ENCODE data around the gene GINS3.
"Not testable (repeated sequence)": the region's sequence is repeated elsewhere in the genome, so short reads cannot be mapped to it uniquely, and the experiment has no call there.

Gene GINS3

GRCh38 chr16:58411736-58412614 is 19.7 kb downstream of the GINS3 start:
- Mint-ChIP-seq H3K4me1 (ENCODE audit: low read depth) (no peaks in the 10 kb centered on the region), H3K9me3 (ENCODE audit: low read depth) (no peaks in the 10 kb centered on the region), H3K27me3 (peaks cover 2% of the 10 kb centered on the region), H3K36me3 (no peaks in the 10 kb centered on the region), H3K4me3 (no peak overlapping the region), H3K27ac (no peak overlapping the region)

- H3K36me3 Mint-ChIP-seq; H3K4me1 Mint-ChIP-seq (ENCODE audit: low read depth); H3K27me3 Mint-ChIP-seq; H3K27ac Mint-ChIP-seq; H3K9me3 Mint-ChIP-seq (ENCODE audit: low read depth); H3K4me3 Mint-ChIP-seq: not testable (repeated sequence)
Measured at GRCh38 chr16:58412615-58412970, 20.3 kb downstream of the GINS3 start.

GRCh38 chr16:58413359-58413758 is 21.1 kb downstream of the GINS3 start:
- Mint-ChIP-seq H3K4me1 (ENCODE audit: low read depth) (no peaks in the 10 kb centered on the region), H3K27ac (no peak overlapping the region), H3K27me3 (peaks cover 2% of the 10 kb centered on the region), H3K36me3 (no peaks in the 10 kb centered on the region), H3K4me3 (no peak overlapping the region), H3K9me3 (ENCODE audit: low read depth) (no peaks in the 10 kb centered on the region)

DNA sequence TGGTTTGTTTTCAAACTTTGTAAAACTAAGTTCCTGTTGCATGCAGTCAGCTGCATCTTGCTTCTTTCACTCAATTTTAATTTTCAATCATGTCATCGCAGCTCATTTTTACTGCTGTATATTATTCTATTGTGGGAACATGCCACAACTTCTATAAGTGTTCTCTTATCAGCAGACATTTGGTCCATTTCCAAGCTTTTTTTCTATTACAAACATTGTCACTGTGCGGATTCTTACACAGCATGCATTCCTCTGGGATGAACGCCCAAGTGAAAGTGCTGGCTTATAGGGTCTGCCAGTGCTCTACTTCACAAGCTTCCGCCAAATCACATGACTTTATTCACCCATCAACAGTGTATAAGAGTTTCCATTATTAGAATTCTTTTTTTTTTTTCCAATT is 22.7 kb downstream of the GINS3 start:
- no peaks in the 10 kb centered on the region for H3K9me3 Mint-ChIP-seq (ENCODE audit: low read depth)
- no peak overlapping the region for H3K4me3 Mint-ChIP-seq
- H3K27ac Mint-ChIP-seq, result no peak overlapping the region
- H3K27me3 Mint-ChIP-seq, result peaks cover 2% of the 10 kb centered on the region
- H3K36me3 Mint-ChIP-seq, result no peaks in the 10 kb centered on the region
- H3K4me1 Mint-ChIP-seq (ENCODE audit: low read depth), result no peaks in the 10 kb centered on the region

DNA sequence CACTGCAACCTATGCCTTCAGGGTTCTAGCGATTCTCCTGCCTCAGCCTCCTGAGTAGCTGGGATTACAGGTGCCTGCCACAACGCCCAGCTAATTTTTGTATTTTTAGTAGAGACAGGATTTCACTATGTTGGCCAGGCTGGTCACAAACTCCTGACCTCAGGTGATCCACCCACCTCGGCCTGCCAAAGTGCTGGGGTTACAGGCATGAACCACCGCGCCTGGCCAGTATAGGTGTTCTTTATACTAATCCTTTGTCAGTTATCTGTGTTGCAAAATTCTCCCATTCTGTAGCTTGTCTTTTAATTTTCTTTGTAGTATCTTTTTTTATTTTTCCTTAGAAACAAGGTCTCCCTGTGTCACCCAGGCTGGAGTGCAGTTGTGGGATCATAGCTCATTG is 23.7 kb downstream of the GINS3 start:
- not testable (repeated sequence) for H3K27ac Mint-ChIP-seq; H3K27me3 Mint-ChIP-seq; H3K4me3 Mint-ChIP-seq; H3K36me3 Mint-ChIP-seq; H3K9me3 Mint-ChIP-seq (ENCODE audit: low read depth); H3K4me1 Mint-ChIP-seq (ENCODE audit: low read depth)

DNA sequence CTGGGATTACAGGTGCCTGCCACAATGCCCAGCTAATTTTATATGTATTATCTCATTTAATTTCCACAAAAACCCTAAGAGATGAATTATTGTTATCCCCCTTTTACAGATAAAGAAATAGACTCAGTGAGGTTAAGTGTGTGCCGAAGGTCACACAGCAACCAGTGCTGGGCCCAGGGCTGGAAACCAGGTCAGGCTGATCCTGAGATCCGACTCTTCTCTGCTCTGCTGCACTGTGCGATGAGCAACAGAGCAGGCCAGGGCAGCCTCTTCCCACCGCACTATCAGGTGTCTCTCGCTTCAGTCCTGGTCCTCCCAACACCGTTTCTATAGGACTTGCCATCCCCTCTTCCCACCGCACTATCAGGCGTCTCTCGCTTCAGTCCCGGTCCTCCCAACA is 24.8 kb downstream of the GINS3 start:
- no peak overlapping the region for H3K4me3 Mint-ChIP-seq
- H3K27me3 Mint-ChIP-seq, result peaks cover 3% of the 10 kb centered on the region
- H3K36me3 Mint-ChIP-seq, result peaks cover 2% of the 10 kb centered on the region
- H3K27ac Mint-ChIP-seq, result no peak overlapping the region
- no peaks in the 10 kb centered on the region for H3K4me1 Mint-ChIP-seq (ENCODE audit: low read depth)
- H3K9me3 Mint-ChIP-seq (ENCODE audit: low read depth), result no peaks in the 10 kb centered on the region

DNA sequence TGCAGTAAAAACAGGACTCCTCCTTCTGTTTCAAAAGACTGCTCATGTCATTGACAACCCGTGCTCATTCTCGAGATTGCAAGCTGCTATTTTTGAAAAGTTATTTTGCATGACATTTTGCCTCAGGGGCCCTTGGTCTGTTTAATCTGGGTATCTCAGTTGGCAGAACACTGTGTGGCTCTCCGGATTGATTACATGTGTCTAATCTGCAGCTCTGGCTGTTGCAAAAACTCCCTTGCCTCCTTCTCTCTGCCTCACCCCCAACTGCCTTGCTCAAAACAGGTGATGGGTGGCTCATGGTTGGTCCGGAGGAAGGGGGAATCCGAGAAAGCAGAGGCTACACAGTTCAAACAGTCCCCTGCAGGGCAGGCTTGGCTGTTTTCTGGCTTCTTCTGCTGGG is 25.3 kb downstream of the GINS3 start:
- Mint-ChIP-seq H3K27ac (no peak overlapping the region), H3K27me3 (peaks cover 3% of the 10 kb centered on the region), H3K9me3 (ENCODE audit: low read depth) (no peaks in the 10 kb centered on the region), H3K4me1 (ENCODE audit: low read depth) (no peaks in the 10 kb centered on the region), H3K4me3 (no peak overlapping the region), H3K36me3 (peaks cover 2% of the 10 kb centered on the region)

- H3K27me3 Mint-ChIP-seq, result peaks cover 3% of the 10 kb centered on the region
Measured at GRCh38 chr16:58418026-58418425, 25.8 kb downstream of the GINS3 start.

DNA sequence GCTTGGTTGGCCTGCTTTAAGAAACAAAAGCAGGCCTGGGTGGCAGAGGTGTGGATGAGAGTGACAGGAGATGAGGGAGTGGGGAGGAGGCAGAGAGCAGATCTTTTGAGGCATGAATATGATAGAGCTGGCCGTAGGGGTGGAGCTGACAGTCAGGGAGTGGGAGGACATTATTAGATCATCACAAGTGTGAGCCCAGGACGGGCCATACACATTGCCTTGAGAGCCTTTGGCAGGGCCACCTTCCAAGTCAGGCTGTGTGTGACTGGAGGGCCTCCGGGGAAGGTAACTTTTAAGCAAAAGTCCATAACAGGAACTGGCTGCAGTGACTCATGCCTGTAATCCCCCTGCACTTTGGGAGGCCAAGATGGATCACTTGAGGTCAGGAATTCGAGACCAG is 26.3 kb downstream of the GINS3 start:
- H3K9me3 Mint-ChIP-seq (ENCODE audit: low read depth), result no peaks in the 10 kb centered on the region
- peaks cover 2% of the 10 kb centered on the region for H3K36me3 Mint-ChIP-seq
- no peak overlapping the region for H3K4me3 Mint-ChIP-seq
- no peaks in the 10 kb centered on the region for H3K4me1 Mint-ChIP-seq (ENCODE audit: low read depth)
- H3K27ac Mint-ChIP-seq, result no peak overlapping the region
- H3K27me3 Mint-ChIP-seq, result peaks cover 3% of the 10 kb centered on the region

More at GRCh38 chr16:58418026-58418425, 25.8 kb downstream of the GINS3 start:
- H3K36me3 Mint-ChIP-seq, result peaks cover 2% of the 10 kb centered on the region
- H3K4me1 Mint-ChIP-seq (ENCODE audit: low read depth), result no peaks in the 10 kb centered on the region
- H3K4me3 Mint-ChIP-seq, result no peak overlapping the region
- no peak overlapping the region for H3K27ac Mint-ChIP-seq
- H3K9me3 Mint-ChIP-seq (ENCODE audit: low read depth), result no peaks in the 10 kb centered on the region

DNA sequence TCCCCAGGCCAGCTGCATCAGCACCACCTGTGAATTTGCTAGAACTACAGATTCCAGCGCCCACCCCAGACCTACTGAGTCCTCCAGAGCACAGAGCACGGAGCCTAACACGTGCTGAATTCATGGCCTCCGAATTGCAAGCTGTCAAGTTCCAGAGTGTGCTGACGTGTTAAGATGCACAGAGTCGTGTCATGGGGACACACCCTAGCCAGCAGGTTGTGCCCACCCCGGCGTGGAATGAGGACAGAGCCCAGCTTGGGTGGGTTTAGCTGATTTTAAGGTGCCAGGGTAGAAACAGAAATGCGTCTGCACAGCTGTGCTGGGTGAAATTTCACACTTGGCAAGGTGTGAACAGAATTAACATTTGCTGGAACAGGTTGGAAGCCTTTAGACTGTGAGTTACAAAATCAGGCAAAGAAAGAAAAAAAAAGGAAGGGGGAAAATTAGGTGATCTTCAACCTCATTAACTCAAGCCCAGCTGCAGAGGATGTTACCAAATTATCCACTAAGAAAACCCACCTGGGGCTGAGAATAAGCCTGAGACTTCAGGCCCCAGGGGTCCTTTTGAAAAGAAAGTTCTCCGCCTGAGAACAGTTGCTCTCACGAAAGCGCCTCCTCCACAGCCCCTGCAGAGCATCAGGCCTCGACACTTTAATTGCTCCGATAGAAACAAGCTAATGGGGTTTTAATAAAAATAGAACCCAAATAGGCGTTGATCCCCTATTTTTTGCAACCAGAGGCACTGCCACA is 27.1 kb downstream of the GINS3 start:
- Mint-ChIP-seq H3K4me3 (no peak overlapping the region), H3K9me3 (ENCODE audit: low read depth) (no peaks in the 10 kb centered on the region), H3K27ac (no peak overlapping the region), H3K4me1 (ENCODE audit: low read depth) (no peaks in the 10 kb centered on the region), H3K36me3 (peaks cover 2% of the 10 kb centered on the region), H3K27me3 (peaks cover 3% of the 10 kb centered on the region)

DNA sequence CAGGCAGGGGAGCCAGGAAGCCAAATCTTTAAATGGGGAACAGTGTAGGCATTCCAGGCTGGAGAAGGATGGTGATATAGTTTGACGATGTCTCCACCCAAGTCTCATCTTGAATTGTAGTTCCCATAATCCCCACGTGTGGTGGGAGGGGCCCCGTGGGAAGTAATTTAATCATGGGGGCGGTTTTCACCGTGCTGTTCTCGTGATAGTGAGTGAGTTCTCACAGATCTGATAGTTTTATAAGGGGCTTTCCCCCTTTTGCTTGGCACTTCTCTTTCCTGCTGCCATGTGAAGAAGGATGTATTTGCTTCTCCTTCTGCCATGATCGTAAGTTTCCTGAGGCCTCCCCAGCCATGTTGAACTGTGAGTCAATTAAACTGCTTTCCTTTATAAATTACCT is 28.8 kb downstream of the GINS3 start:
- Mint-ChIP-seq H3K9me3 (ENCODE audit: low read depth) (no peaks in the 10 kb centered on the region), H3K27ac (no peak overlapping the region), H3K4me3 (no peak overlapping the region), H3K27me3 (peaks cover 3% of the 10 kb centered on the region), H3K4me1 (ENCODE audit: low read depth) (peaks cover 12% of the 10 kb centered on the region), H3K36me3 (peaks cover 2% of the 10 kb centered on the region)

DNA sequence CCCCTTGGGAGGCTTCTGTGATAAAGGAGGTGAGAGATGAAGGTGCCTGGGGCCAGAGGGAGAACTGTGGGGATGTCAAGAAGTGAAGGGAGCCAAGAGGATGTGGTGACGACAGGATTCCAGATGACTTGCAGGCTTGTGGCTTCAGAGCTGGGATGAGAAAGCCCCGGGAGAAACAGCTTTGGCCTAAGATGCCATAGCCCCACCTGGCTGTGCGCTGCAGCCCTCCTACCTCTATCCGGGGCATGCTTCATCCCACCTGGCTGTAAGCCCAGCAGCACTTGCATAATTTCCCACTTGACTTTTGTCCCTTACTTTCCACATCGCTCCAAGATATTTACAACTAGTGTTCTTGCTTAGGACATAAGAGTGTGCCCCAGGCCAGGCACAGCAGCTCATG is 29.3 kb downstream of the GINS3 start:
- no peak overlapping the region for H3K27ac Mint-ChIP-seq
- H3K4me3 Mint-ChIP-seq, result no peak overlapping the region
- H3K4me1 Mint-ChIP-seq (ENCODE audit: low read depth), result peaks cover 15% of the 10 kb centered on the region
- H3K27me3 Mint-ChIP-seq, result peaks cover 3% of the 10 kb centered on the region
- H3K9me3 Mint-ChIP-seq (ENCODE audit: low read depth), result no peaks in the 10 kb centered on the region
- H3K36me3 Mint-ChIP-seq, result peaks cover 2% of the 10 kb centered on the region

DNA sequence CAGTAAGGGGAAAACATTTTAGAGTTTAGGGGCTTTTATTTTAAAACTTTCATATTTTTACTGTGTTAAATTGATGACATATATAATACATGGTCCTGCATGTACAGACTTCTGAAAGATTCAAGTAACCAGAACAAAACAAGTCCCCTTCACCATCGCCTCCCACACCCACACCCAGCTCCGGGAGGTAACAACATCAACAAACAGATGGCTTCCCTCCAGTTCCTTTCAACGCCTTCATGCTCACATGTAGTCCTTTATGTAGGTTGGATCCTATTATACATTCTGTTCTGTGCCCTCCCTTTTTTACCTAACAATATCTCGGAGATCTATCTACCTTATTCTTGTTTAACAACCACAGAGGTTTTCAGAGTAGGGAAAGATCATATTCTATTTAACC is 30.5 kb downstream of the GINS3 start:
- Mint-ChIP-seq H3K4me3 (no peak overlapping the region), H3K36me3 (peaks cover 2% of the 10 kb centered on the region), H3K27me3 (peaks cover 3% of the 10 kb centered on the region), H3K9me3 (ENCODE audit: low read depth) (no peaks in the 10 kb centered on the region), H3K27ac (no peak overlapping the region), H3K4me1 (ENCODE audit: low read depth) (peaks cover 22% of the 10 kb centered on the region)

DNA sequence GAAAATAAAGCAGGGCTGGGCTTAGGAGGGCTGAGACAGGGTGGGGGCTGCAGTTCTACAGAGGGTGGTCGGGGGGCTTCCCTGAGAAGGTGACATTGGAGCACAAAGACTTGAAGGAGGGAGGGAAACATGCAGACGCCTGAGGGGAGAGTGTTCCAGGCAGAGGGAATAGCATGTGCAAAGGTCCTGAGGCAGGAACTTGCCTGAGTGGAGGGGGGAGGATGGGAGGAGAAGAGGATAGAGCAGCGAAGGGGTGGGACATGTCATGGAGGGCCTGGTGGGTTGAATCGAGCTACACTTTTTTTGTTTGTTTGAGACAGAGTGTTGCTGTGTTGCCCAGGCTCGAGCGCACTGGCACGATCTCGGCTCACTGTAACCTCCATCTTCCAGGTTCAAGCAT is 33.0 kb downstream of the GINS3 start:
- Mint-ChIP-seq H3K9me3 (ENCODE audit: low read depth) (no peaks in the 10 kb centered on the region), H3K27ac (no peak overlapping the region), H3K4me1 (ENCODE audit: low read depth) (peaks cover 22% of the 10 kb centered on the region), H3K4me3 (no peak overlapping the region), H3K36me3 (peaks cover 2% of the 10 kb centered on the region), H3K27me3 (peaks cover 3% of the 10 kb centered on the region)

DNA sequence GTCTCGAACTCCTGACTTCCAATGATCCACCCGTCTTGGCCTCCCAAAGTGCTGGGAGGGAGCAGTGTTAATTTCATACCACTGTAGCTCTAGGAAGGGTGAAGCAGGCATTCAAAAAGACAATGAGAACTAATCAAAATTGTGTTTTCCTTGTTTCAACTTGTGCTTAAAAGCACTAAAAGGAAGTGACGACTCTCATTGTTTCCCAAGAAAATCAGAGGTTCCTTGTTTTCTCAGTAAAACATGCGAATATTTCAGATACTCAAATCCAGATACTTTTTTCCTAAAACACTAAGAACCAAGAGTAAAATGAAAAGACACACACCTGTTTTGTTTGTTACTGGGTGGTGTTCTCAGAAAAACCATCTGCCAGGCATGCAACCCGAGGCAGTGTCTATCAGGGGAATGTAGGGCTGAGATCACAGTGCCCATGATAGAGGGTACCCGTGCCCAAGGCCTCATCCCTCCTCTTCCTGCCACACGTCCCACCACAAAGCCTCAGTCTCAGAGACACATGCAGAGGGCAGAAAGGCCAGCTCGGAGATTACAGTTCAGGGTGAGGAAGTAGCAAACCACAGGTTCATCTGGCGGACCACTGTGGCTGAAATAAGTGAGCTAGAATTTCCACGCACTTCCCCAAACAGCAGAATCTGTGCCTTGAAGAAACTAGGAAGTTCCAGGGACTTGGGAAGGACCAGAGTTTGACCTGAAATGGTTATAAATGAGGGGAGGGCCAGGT is 33.7 kb downstream of the GINS3 start:
- no peaks in the 10 kb centered on the region for H3K36me3 Mint-ChIP-seq
- peaks cover 22% of the 10 kb centered on the region for H3K4me1 Mint-ChIP-seq (ENCODE audit: low read depth)
- H3K27me3 Mint-ChIP-seq, result no peaks in the 10 kb centered on the region
- no peak overlapping the region for H3K4me3 Mint-ChIP-seq
- H3K27ac Mint-ChIP-seq, result no peak overlapping the region
- H3K9me3 Mint-ChIP-seq (ENCODE audit: low read depth), result no peaks in the 10 kb centered on the region
